ENCODE results near the gene PAWR.

The PAWR gene

GRCh38 chr12:79597910-79598309 lies 92.9 kb downstream of the PAWR start:
- in situ Hi-C loops (cut with HindIII; ENCODE audit: low sequenced_read_pairs), result no loop called here

GRCh38 chr12:79596719-79597350 lies 93.9 kb downstream of the PAWR start:
- in situ Hi-C loops (cut with HindIII; ENCODE audit: low sequenced_read_pairs), result no loop called here

GRCh38 chr12:79595273-79595672 lies 95.5 kb downstream of the PAWR start:
- in situ Hi-C loops (cut with HindIII; ENCODE audit: low sequenced_read_pairs), result no loop called here

GRCh38 chr12:79592865-79593264 lies 97.9 kb downstream of the PAWR start:
- in situ Hi-C loops (cut with HindIII; ENCODE audit: low sequenced_read_pairs), result no loop called here

GRCh38 chr12:79591988-79592387 lies 98.8 kb downstream of the PAWR start:
- in situ Hi-C loops (cut with HindIII; ENCODE audit: low sequenced_read_pairs), result no loop called here

GRCh38 chr12:79590751-79591150 lies 100.0 kb downstream of the PAWR start:
- in situ Hi-C loops (cut with HindIII; ENCODE audit: low sequenced_read_pairs), result no loop called here

GRCh38 chr12:79587368-79587767 lies 103.4 kb downstream of the PAWR start:
- in situ Hi-C loops (cut with HindIII; ENCODE audit: low sequenced_read_pairs), result no loop called here

GRCh38 chr12:79585147-79585546 lies 105.6 kb downstream of the PAWR start:
- in situ Hi-C loops (cut with HindIII; ENCODE audit: low sequenced_read_pairs), result no loop called here

GRCh38 chr12:79573820-79574219 lies 116.9 kb downstream of the PAWR start:
- in situ Hi-C loops (cut with HindIII; ENCODE audit: low sequenced_read_pairs), result no loop called here

GRCh38 chr12:79569679-79570078 lies 121.1 kb downstream of the PAWR start:
- in situ Hi-C loops (cut with HindIII; ENCODE audit: low sequenced_read_pairs), result no loop called here

- in situ Hi-C loops (cut with HindIII; ENCODE audit: low sequenced_read_pairs), result no loop called here
Observed at GRCh38 chr12:79567175-79567563, 123.6 kb downstream of the PAWR start.

- in situ Hi-C loops (cut with HindIII; ENCODE audit: low sequenced_read_pairs), result no loop called here
Observed at GRCh38 chr12:79566452-79567174, 124.2 kb downstream of the PAWR start.

- in situ Hi-C loops (cut with HindIII; ENCODE audit: low sequenced_read_pairs), result loop anchor here (5.0 kb wide), 1 partner anchor 47 kb away; no protein-coding TSS in a partner anchor
Observed at GRCh38 chr12:79564727-79565350, 125.9 kb downstream of the PAWR start.

GRCh38 chr12:79563021-79563740 lies 127.6 kb downstream of the PAWR start:
- in situ Hi-C loops (cut with HindIII; ENCODE audit: low sequenced_read_pairs), result loop anchor here (5.0 kb wide), 1 partner anchor 49 kb away; no protein-coding TSS in a partner anchor

GRCh38 chr12:79561401-79562132 lies 129.2 kb downstream of the PAWR start:
- in situ Hi-C loops (cut with HindIII; ENCODE audit: low sequenced_read_pairs), result loop anchor here (5.0 kb wide), 1 partner anchor 51 kb away; no protein-coding TSS in a partner anchor

GRCh38 chr12:79560225-79560889 lies 130.4 kb downstream of the PAWR start:
- in situ Hi-C loops (cut with HindIII; ENCODE audit: low sequenced_read_pairs), result loop anchor here (5.0 kb wide), 1 partner anchor 52 kb away; no protein-coding TSS in a partner anchor

- in situ Hi-C loops (cut with HindIII; ENCODE audit: low sequenced_read_pairs), result no loop called here
Observed at GRCh38 chr12:79559591-79559990, 131.2 kb downstream of the PAWR start.

- in situ Hi-C loops (cut with HindIII; ENCODE audit: low sequenced_read_pairs), result no loop called here
Observed at GRCh38 chr12:79558924-79559469, 131.8 kb downstream of the PAWR start.

- in situ Hi-C loops (cut with HindIII; ENCODE audit: low sequenced_read_pairs), result no loop called here
Observed at GRCh38 chr12:79557690-79558315, 133.0 kb downstream of the PAWR start.

All from endothelial cell of hepatic sinusoid (primary cell).